Measurements from ENCODE around the gene TBX10.

GRCh38 chr11:67604815-67605214 lies 34.7 kb downstream of the TBX10 start:
- TF ChIP-seq CTCF (IDR thresholded peaks at IDR 0.05; ENCODE audit: borderline replicate concordance, extremely low read depth, low read length, poor library complexity, severe bottlenecking) (no peak), EZH2 (IDR thresholded peaks at IDR 0.05; ENCODE audit: borderline replicate concordance, low read depth, low read length, severe bottlenecking) (no peak)

Measured in DND-41 (cell line).